VCaP (cell line): ENCODE measurements around the gene SMCO2.
"Not testable (repeated sequence)": the region's sequence is repeated elsewhere in the genome, so short reads cannot be mapped to it uniquely, and the experiment has no call there.

ENCODE experiments used
- H3K27ac ChIP-seq: fragments of 450-650 bp; 2 replicates; pipeline ENCODE4 v1.5.1; 2017
- TF ChIP-seq, protein P1 (sequence below): fragments of 450-650 bp; conservative IDR thresholded peaks from 2 replicates; pipeline ENCODE4 v1.5.1; 2017; ENCODE audit warnings: mild to moderate bottlenecking, moderate library complexity

Gene SMCO2

DNA sequence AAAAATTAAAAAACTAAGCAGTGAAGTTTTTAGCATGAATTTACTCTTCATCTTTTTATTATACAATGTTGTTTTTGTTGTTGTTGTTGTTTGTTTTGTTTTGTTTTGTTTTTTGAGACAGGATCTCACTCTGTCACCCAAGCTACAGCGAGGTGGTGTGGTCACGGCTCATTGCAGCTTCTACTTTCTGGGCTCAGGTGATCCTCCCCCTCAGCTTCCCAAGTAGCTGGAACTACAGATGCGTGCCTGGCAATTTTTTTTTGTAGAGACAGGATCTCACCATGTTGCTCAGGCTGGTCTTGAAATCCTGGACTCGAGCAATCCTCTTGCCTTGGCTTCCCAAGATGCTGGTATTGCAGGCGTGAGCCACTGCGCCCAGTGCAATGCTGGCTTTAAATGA, 88.8 kb downstream of the SMCO2 start:
- H3K27ac ChIP-seq, result no peak overlapping the region
- TF ChIP-seq, protein P1, sequence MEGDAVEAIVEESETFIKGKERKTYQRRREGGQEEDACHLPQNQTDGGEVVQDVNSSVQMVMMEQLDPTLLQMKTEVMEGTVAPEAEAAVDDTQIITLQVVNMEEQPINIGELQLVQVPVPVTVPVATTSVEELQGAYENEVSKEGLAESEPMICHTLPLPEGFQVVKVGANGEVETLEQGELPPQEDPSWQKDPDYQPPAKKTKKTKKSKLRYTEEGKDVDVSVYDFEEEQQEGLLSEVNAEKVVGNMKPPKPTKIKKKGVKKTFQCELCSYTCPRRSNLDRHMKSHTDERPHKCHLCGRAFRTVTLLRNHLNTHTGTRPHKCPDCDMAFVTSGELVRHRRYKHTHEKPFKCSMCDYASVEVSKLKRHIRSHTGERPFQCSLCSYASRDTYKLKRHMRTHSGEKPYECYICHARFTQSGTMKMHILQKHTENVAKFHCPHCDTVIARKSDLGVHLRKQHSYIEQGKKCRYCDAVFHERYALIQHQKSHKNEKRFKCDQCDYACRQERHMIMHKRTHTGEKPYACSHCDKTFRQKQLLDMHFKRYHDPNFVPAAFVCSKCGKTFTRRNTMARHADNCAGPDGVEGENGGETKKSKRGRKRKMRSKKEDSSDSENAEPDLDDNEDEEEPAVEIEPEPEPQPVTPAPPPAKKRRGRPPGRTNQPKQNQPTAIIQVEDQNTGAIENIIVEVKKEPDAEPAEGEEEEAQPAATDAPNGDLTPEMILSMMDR, result no peak

DNA sequence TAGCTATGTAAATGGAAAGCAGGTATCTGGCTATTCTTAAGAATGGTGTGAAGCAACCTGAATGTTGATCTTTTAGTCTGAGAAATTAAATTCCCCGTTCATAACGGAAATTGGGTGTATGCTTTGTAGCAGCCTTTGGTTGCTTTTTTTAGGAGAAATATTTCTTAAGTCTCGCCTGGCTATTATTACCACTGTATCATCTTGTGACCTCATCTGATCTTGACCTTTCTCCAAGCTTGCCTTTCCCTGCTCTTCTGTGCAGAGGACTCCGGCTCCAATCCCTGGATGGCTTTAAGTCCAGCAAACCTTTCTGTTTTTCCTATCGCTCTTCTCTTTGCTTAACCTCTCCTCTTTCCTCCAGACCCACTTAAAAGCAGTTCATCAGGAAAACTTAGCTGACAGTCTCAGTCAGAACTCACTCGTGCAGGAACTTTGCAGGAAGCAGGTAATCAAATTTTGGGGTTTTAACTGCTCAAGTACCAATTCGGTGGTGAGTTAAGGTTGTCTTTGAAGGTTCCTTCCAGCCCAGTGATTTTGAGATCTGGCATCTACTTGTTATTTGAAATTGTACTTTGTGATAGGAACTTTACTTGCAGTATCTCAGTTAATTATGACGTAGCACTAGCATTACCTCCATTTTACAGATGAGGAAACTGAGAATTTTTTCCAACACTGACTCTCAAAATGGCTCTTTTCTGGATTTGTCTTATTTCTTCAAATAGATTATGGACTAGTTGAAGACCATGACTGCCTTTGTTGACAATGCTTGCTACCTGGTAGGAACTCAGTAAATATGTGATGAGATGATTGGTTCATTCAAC, 91.5 kb downstream of the SMCO2 start:
- peak overlapping the region; percentile 90 for H3K27ac ChIP-seq
- TF ChIP-seq, protein P1, result no peak

GRCh38 chr12:27539191-27539631, 92.7 kb downstream of the SMCO2 start:
- peak overlapping the region; percentile 90 for H3K27ac ChIP-seq
- TF ChIP-seq, protein P1, result no peak

DNA sequence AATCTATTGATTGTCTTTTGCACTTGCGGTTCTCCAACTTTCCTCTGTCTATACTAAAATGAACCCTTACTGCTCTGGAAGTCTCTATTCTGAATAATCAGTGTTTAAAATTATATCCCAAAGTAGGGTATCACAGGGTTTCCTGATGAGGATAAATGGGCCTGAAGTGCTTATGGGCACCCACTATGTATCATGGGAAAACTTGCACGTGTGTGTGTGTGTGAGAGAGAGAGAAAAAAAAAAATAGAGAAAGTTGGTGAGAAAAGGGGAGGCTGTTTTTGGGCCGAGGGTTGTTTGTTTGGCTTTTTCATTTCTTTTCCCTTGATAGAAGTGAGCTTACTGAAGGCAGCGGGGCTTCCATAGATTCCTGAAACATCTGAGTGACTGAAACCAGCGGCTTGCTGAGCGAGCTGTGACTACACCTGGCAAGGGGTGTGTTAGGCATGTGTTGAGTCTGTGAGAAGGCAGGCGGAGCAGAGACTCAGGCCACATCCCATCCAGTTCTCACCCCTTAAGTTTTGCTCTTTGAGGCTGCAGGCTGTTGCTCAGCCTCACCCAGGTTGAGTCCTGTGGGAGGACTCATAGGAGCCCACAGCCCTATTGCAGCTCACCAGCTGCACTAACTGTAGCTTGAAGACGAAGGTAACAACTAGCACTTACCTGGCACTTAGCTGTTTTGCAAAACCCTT, 94.6 kb downstream of the SMCO2 start:
- peak overlapping the region; percentile 90 for H3K27ac ChIP-seq
- TF ChIP-seq, protein P1, result no peak

DNA sequence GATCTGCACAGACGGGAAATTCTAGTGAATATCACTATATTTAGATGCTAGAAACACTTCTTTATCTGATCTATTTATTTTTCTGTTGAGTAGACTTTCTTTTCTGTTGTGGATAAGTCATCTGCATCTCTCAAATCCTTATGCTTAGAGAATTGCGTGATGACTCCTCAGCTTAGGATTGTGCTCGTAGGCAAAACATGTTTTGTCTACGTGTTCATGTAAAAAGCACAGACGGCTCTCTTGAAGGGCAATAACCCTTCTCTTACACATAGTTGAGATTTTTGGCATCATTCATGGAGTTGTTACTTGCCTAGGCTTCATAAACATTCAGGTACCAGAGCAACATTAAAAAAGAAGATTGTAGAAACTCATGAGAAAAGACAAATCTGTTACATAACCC, 96.1 kb downstream of the SMCO2 start:
- no peak overlapping the region for H3K27ac ChIP-seq
- TF ChIP-seq, protein P1, result no peak

GRCh38 chr12:27544858-27545257, 98.3 kb downstream of the SMCO2 start:
- H3K27ac ChIP-seq, result not testable (repeated sequence)

GRCh38 chr12:27545665-27546064, 99.1 kb downstream of the SMCO2 start:
- H3K27ac ChIP-seq, result no peak overlapping the region
- TF ChIP-seq, protein P1, result no peak

- TF ChIP-seq, protein P1, result no peak
- H3K27ac ChIP-seq, result no peak overlapping the region
Measured at GRCh38 chr12:27547592-27547991, 101.1 kb downstream of the SMCO2 start.
